Activated T-cell treated with anti-CD3 and anti-CD28 coated beads, Interleukin-2, amount 50 U/mL, for 24 hours (primary cell): Measurements from ENCODE around the gene RPS4Y1.

ENCODE experiments used
- DNase-seq: peaks from one replicate; pipeline ENCODE4 v3.0.0-alpha.2; 2020
- H3K27ac Mint-ChIP-seq: 2 replicates; pipeline ENCODE4 v1.8.0; 2020; ENCODE audit warnings: mild to moderate bottlenecking, mixed read lengths
- H3K27me3 Mint-ChIP-seq: 2 replicates; pipeline ENCODE4 v1.8.0; 2020; ENCODE audit warnings: mixed read lengths
- H3K36me3 Mint-ChIP-seq: 2 replicates; pipeline ENCODE4 v1.8.0; 2020; ENCODE audit warnings: low read depth, mixed read lengths
- H3K4me1 Mint-ChIP-seq: 2 replicates; pipeline ENCODE4 v1.8.0; 2020; ENCODE audit warnings: low read depth, mixed read lengths
- H3K4me3 Mint-ChIP-seq: 2 replicates; pipeline ENCODE4 v1.8.0; 2020; ENCODE audit warnings: mild to moderate bottlenecking, moderate library complexity, mixed read lengths
- H3K9me3 Mint-ChIP-seq: 2 replicates; pipeline ENCODE4 v1.8.0; 2020; ENCODE audit warnings: mixed read lengths

Gene RPS4Y1

DNA sequence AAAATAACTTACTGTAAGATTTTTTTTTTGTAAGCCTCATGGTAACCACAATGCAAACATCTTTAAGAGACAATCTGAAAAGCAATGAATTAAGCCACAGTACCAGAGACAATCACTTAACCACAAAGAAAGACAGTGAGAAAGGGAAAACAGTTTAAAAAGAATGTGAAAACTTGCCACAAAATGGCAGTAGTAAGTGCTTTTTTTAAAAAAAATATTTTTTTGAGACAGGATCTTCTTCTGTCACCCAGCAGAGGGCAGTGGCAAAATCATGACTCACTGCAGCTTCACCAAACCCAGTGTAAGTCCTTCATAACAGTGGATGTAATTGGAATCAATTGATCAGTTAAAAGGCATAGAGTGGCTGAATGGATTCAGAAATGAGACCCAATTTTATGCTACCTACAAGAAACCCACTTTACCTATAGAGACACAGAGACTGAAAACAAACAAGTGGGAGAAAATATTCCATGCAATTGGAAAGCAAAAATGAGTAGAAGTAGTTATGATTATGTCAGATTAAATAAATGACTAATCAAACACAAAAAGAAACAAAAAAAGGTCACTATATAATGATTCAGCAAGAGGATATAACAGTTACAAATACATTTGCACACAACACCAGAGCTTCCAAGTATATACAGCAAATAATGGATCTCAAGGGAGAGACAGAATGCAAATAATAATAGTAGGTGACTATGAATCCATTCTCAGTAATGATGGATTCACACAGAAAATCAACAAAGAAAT lies 71.8 kb downstream of the RPS4Y1 start:
- Mint-ChIP-seq H3K27ac (no peak overlapping the region), H3K4me3 (no peak overlapping the region)
- DNase-seq = no peak

More for the DNA sequence above, 71.8 kb downstream of the RPS4Y1 start:
- no peaks in the 10 kb centered on the region for H3K27me3 Mint-ChIP-seq
- no peaks in the 10 kb centered on the region for H3K4me1 Mint-ChIP-seq
- no peaks in the 10 kb centered on the region for H3K36me3 Mint-ChIP-seq
- H3K9me3 Mint-ChIP-seq = no peaks in the 10 kb centered on the region
